Stimulated activated CD4-positive, alpha-beta T cell treated with anti-CD3 and anti-CD28 coated beads, TNF-alpha, amount 100 ng/mL, for 4 hours (primary cell): ENCODE data around the gene SOX18.

Experiments used
- DNase-seq, 3 experiments: peaks; one replicate each; pipeline ENCODE4 v3.0.0-alpha.2; 2020; ENCODE audit warnings: low read depth in 3 of 3

The SOX18 gene

GRCh38 chr20:64038565-64039292 is 10.7 kb downstream of the SOX18 start:
- peak; percentile 59 to 73 (median 61) for DNase-seq

- DNase-seq, result peak in 1 of 3 experiments; percentile 31
These were observed 11.2 kb downstream of the SOX18 start for GRCh38 chr20:64038224-64038564.

- no peak for DNase-seq
These were observed 11.8 kb downstream of the SOX18 start for GRCh38 chr20:64037498-64038213.

- no peak for DNase-seq
These were observed 12.3 kb downstream of the SOX18 start for GRCh38 chr20:64037199-64037497.

- no peak for DNase-seq
These were observed 12.9 kb downstream of the SOX18 start for GRCh38 chr20:64036346-64037198.

GRCh38 chr20:64035933-64036345 is 13.5 kb downstream of the SOX18 start, which contains the start of gene C20orf204:
Gene C20orf204 (plus strand): TSS chr20:64036182. CDS start chr20:64036324, 142 bp downstream.
- no peak for DNase-seq

- DNase-seq, result no peak
These were observed 14.1 kb downstream of the SOX18 start for GRCh38 chr20:64035066-64035932.

- no peak for DNase-seq
These were observed 15.4 kb downstream of the SOX18 start for GRCh38 chr20:64033981-64034493.

GRCh38 chr20:64032706-64033624 is 16.5 kb downstream of the SOX18 start:
- DNase-seq, result no peak

GRCh38 chr20:64031822-64032314 is 17.6 kb downstream of the SOX18 start:
- DNase-seq, result no peak

GRCh38 chr20:64030371-64031134 is 18.9 kb downstream of the SOX18 start:
- no peak for DNase-seq

- DNase-seq, result no peak
These were observed 19.9 kb downstream of the SOX18 start for GRCh38 chr20:64029293-64030117.

GRCh38 chr20:64027981-64028685 is 21.3 kb downstream of the SOX18 start:
- no peak for DNase-seq

- no peak for DNase-seq
These were observed 23.5 kb downstream of the SOX18 start for GRCh38 chr20:64025826-64026412.

GRCh38 chr20:64025101-64025825 is 24.2 kb downstream of the SOX18 start:
- DNase-seq, result no peak

- no peak for DNase-seq
These were observed 25.1 kb downstream of the SOX18 start for GRCh38 chr20:64024141-64024990.
